ENCODE data around the gene DNMT3L.
"Not testable (repeated sequence)": the region's sequence is repeated elsewhere in the genome, so short reads cannot be mapped to it uniquely, and the experiment has no call there.

DNA sequence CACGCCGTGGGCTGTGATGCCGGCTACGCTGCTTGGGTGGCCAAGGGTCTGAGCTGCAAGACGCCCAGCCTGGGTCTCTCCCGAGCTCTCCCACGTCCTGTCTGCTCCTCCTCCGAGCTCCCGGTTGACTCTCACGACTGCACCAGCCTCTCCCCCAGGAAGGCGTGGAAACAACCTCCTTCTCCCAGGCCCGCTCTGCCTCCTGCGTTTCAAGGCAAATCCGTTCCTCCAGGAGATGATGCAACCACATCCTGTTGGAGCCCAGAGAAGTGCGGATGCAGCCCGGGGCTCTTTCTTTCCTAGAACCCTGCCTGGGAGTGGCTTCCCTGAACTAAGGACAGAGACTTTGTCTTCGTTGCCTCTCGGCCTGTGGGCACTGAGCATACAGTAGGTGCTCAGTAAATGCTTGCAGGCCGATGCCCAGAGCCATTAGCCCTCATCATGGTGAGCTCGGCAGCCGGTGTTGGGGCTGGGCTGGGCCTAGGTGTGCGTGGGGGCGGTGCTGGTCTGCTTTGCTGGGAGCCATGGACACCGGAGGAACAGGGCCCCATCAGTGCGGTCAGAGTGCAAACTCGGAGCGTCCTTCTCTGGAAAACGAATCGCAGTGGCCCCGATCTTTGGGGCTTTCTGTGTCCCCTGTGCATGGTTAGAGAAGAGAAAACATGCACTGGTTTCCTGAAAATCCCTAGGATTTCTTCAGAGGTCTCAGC, 59.0 kb downstream of the DNMT3L start:
- TF ChIP-seq, protein P1, sequence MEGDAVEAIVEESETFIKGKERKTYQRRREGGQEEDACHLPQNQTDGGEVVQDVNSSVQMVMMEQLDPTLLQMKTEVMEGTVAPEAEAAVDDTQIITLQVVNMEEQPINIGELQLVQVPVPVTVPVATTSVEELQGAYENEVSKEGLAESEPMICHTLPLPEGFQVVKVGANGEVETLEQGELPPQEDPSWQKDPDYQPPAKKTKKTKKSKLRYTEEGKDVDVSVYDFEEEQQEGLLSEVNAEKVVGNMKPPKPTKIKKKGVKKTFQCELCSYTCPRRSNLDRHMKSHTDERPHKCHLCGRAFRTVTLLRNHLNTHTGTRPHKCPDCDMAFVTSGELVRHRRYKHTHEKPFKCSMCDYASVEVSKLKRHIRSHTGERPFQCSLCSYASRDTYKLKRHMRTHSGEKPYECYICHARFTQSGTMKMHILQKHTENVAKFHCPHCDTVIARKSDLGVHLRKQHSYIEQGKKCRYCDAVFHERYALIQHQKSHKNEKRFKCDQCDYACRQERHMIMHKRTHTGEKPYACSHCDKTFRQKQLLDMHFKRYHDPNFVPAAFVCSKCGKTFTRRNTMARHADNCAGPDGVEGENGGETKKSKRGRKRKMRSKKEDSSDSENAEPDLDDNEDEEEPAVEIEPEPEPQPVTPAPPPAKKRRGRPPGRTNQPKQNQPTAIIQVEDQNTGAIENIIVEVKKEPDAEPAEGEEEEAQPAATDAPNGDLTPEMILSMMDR (IDR thresholded peaks at IDR 0.05), result not testable (repeated sequence)
- TF ChIP-seq POLR2A (IDR thresholded peaks at IDR 0.05), result not testable (repeated sequence)

Measured in Peyer's patch (tissue), 4 donors.